Activated CD4-positive, alpha-beta T cell treated with anti-CD3 and anti-CD28 coated beads for 24 hours (primary cell): Measurements from ENCODE around the gene ACLY.
"Not testable (repeated sequence)": the region's sequence is repeated elsewhere in the genome, so short reads cannot be mapped to it uniquely, and the experiment has no call there.

Experiments used
- DNase-seq, 2 donors: peaks; one replicate each; pipeline ENCODE4 v3.0.0-alpha.2; 2020; ENCODE audit warnings: low read depth in 2 of 2

ACLY gene

DNA sequence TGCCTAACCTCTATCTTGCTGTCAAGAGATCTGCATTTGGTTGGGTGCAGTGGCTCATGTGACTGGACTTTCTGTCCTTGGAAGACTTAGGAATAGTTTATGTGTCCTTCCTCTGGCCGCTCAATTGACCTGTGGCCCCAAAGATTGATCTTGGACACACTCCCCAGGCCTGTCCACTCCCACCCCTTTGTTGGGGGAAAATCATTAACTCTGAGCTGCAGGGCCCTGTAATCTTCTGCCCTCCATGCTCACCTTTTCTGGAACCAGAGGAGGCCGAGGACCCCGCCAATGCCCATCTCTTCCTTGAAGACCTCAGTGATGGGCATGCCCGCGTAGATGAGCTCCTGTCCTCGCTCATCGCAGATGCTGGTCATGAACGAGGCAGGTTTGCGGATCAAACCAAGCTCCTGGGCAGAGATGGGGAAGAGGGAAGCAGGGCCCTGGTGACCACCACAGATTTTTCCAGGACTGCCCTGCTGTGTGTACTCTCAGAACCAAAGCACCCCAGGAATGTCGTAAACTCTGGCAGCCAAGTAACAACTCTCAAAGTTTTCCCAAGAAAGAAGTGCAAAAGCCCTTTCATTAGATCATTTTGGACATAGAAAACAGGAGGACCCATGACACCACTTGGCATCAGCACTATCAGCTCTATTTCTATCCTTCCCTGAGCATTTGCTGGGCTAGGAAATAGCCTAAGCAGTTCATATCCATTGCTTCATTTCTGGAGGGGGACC, 45.0 kb downstream of the ACLY start:
- DNase-seq: no peak

DNA sequence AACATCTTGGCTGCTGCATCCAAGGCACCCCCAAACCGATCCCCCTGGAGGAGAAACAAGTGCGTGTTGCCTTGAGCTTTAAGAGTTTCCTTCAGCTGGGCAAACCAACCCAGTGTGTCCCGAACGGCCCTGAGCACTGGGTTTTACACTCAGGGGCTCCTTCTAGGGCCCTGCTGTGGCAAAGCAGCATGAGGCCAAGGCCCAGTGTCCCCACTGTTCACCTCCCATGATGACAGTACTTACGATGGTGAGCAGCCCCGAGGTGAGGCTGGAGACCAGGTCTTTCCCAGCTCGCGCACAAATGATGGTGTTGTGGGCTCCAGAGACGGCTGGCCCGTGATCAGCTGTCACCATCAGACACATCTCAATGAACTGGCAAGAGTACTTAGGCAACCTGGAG, 47.0 kb downstream of the ACLY start:
- no peak for DNase-seq

DNA sequence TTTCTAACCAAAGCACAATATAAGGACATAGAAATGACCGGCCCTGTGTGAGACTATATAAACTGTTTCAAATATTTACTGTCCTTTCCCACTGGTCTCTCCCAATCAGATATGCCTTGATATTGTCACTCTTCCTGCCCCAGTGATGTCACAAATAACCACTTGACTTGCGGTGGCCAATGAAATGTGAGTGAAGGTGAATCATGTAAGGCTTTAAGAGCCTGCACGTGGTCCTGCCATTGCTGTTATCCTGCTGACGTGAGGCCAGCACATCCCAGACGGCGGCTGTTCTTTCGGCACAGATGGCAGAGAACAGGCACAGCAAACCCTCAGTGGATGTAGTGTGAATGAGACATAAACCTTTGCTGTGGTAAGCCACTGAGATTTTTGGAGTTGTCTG, 48.1 kb downstream of the ACLY start:
- no peak for DNase-seq

DNA sequence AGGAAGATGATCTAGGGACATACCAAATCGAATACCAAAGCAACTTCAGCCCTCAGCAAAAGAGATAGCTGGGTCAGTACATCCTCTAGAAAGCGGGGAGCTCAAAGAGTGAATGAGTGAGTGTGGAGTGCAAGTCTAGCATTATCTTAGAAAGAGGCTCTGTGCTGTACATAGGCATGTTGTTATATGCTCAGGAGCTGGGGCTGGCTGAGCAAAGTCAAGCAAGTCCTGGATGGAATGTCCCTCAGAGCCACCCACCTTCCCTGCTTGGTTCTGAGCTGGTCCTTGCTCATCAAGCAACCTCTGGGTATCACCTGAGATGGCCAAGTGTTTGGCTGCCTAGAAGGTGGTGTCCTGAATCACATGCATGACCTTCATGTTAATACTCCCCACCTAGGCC, 48.7 kb downstream of the ACLY start:
- no peak for DNase-seq

DNA sequence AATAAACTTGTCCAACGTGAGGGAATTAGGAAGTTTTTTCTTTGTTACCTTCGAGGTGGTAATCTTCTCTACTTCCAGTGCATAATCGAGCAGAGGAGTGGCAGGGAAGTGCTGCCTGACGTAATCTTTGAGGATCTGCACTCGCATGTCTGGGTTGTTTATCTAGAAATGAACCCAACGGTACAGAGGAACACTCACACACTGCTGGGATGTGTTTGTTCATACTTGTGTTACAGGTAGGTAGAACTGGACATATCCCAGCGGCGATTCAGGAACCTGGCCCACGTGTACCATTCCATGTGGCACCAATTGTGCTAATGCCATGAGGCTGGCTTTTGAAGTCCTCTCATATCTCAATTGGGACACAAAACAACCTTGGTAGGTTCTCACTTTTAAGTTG, 49.3 kb downstream of the ACLY start:
- DNase-seq: no peak

DNA sequence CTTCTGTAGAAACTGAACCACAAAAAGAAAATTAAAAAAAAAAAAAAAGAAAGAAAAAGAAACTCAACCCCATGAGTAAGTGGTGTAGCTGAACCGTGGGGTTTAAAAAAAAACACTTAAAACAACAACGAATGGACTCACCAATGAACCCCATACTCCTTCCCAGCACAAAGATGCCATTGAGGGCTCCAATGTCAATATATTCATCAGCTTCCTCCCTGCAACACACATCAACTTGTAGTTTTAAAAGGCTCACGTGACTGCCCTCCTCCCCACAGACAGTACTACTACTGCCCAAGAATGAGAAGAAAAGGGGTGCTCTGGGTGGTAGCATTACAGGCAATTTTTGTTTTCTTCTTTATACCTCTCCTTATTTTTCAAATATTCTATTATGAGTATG, 50.2 kb downstream of the ACLY start:
- no peak for DNase-seq

DNA sequence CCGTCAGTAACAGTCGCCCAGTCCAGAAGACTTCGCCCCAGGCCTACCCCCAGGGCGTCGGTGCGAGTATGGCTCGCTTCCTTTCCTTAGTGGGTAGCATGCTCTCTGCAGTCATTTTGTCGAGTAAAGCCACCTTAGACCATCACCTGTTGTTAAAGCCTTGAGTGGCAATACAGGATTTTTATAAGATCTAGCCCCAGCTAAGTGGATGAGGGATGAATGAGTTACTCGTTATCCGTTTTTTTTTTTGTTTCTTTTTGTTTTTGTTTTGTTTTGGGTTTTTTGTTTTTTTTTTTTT, 53.2 kb downstream of the ACLY start:
- DNase-seq: no peak

DNA sequence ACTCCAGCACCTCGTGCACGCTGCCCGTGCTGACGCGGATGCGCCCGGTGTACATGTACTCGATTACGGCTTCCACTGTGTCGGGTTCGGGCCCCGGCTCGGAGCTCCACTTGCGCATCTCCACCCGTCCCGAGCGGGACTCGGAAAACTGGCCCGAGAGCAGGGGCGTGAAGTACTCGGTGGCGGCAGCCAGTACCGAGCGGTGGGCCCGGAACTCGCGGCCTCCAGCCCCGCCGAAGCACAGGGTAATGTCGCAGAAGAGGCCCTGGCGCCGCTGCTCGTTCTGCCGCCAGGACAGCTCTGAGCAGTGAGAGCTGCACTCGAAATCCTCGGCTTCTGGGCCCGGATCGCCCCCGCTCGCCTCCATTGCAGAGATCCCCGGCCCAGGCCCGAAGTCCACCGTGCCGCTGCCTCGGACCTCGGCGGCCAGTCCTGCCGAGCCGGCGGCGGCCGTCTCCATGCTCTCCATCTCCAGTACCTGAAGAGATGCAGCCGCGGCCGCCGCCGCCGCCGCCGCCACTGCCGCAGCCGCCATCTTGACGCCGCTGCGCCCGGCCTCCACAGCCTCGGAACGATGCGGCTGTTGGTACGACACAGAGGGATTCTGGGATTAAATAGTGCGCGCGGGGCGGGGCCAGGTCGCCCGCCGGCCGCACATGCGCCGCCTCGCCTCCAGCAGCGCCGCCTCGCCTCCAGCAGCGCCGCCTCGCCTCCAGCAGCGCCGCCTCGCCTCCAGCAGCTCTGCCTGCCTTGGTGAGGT, 53.7 kb downstream of the ACLY start, which contains the start of gene KLHL11:
Gene KLHL11, minus strand, starts transcription at position 588 of the 760 bp plus-strand sequence. Its CDS starts 53 bp downstream, at position 535.
- peak; percentile 82 for DNase-seq

DNA sequence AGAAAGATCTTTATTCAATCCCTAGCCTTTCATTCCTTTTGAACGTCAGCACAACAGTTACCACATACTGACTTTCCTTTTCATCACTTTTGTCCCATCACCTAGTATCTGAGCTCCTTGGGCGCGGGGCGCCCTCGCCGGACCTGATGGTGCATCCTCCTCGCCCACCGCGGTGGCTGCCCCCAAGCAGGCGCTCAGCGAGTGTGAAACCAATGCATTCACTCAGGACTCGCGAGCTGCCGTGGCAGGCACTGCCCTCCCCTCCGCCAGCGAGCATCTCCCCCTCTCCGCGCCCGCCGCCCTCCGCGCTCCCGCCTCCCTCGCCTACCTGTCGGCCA, 54.3 kb downstream of the ACLY start:
- no peak for DNase-seq

DNA sequence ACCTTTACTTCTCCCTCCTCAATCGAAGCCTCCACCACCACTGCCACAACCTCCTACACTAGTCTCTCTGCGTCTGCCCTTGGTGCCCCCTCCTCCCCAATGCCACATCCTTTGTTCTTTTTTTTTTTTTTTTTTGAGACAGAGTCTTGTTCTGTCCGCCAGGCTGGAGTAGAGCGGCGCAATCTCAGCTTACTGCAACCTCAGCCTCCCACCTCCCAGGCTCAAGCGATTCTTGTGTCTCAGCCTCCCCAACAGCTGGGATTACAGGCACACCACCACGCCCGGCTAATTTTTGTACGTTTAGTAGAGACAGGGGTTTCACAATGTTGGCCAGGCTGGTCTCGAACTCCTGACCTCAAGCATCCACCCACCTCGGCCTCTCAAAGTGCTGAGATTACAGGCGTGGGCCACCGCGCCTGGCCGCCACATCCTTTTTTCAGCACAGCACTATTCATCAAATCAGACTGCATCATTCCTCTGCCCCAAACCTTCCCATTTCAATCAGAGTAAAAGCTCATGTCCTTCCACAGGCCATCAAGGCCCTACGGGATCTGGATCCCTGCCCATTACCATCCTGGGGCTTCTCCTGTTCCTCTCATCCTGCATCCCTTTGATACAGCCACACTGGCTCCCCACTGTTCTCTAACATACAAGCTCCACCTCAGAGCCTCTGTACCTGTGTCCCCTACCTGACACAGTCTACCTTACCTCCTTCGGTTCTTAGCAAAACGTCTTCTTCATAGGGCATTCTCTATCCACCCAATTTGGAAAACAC, 55.5 kb downstream of the ACLY start:
- peak in 1 of 2 donors; percentile 16 for DNase-seq

DNA sequence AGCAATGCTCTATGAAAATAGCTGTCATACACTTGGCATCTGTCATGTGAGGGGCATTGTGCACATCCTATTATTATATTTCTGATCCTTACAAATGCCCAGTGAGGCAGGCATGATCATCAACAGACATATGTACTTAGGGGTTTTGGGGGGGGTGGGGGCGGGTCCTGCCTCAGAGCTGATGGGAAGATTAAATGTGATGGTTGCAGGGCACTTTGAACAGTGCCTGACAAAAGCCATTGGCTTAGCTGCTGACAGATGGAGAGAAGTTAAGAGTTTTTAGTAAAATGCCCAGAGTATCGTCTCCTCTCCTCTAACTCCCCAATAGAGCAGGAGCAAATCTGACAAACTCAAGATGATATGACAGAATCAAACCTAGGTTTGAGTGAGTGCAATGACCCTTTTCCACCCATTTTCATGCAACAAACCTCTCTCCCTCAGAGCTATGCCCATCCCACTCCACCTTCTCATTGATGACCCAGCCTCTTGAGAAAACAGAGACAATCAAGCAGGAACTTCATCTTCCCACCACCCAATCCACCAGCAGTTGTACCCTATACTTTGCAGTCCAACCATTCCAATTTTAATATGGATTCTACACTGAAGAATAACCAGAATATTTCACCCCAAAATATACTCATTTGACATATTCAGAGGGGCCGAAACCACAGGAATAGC, 58.4 kb downstream of the ACLY start:
- DNase-seq: no peak

DNA sequence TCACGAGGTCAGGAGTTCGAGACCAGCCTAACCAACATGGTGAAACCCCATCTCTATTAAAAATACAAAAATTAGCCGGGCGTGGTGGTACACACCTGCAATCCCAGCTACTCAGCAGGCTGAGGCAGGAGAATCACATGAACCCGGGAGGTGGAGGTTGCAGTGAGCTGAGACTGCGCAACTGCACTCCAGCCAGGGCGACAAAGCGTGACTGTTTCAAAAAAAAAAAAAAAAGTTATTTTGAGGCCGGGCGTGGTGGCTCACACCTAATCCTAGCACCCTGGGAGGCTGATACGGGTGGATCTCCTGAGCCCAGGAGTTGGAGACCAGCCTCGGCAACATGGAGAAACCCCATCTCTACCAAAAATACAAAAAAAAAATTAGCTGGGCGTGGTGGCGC, 67.4 kb downstream of the ACLY start:
- not testable (repeated sequence) for DNase-seq

DNA sequence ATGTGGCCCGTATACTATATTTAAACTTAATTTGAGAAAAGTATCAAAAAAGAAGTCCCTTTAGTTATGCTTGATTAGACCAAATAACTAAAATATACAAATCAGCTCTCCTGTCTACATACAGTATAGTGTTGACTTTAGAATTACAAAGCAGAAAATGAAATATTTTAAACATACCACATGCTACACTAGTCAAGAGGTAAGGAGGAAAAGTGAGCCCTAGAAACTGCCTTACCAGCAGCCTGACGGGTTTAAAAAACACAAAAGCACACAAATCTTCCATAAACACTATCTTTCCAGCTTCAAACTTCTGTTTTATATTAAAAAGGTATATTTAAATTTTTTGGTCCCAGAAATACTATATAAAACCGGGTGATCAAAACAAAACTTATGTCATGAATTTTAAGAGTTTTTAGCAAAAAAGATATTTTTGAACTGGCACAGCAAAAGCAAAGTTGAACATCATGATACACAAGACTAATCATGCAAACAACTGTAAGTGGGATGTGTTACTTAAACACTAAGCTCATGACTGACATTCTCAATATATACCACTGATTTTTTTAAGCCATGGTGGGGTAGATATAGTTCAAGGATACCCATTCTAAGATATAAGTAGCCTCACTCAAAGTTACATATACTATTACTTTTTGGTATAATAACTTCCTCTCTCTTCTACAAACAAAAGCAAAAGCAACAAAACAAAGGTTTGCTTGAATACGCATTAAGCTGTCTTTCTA, 69.3 kb downstream of the ACLY start:
- no peak for DNase-seq

DNA sequence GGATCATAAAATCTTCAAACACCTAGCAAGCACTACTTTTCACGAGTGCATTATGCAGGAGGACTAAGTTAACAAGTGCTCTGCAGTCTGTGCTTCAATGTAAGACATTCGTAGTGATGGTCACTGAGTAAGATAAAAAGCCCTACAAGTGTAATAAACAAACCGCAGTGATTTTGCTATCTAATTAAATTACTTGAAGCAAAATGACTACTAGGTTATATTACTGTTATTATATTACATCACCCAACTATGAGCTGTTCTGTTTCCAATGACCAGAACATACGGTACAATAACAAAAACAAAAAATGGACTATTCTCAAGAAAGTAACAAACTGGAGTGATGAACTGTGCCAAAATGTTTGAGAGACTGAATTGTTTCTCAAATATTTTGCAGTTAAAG, 70.0 kb downstream of the ACLY start:
- no peak for DNase-seq

DNA sequence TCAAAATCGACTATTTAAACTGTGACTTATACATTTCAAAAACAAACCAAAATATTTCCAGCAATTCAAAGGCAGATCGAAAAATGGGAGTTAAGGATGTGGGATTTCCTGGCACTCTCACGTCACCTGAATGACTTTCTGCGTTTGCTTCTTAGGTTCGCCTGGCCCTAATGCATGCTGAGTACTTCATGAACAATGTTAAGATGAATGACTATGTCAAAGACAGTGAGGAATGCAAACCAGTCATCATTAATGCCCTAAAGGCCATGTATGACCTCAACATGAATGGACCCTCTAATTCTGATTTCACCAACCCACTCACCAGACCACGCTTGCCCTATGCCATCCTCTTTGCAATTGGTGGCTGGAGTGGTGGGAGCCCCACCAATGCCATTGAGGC, 73.8 kb downstream of the ACLY start:
- DNase-seq: no peak

DNA sequence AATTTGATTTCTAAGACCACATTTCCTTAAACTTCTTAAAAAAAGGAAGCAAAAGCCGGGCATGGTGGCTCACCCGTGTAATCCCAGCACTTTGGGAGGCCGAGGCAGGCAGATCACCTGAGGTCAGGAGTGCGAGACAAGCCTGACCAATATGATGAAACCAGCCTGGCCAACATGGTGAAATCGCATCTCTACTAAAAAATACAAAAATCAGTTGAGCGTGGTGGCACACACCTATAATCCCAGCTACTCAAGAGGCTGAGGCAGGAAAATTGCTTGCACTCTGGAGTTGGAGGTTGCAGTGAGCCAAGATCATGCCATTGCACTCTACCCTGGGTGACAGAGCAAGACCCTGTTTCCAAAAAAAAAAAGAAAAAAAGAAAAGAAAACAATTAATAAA, 78.0 kb downstream of the ACLY start:
- not testable (repeated sequence) for DNase-seq

DNA sequence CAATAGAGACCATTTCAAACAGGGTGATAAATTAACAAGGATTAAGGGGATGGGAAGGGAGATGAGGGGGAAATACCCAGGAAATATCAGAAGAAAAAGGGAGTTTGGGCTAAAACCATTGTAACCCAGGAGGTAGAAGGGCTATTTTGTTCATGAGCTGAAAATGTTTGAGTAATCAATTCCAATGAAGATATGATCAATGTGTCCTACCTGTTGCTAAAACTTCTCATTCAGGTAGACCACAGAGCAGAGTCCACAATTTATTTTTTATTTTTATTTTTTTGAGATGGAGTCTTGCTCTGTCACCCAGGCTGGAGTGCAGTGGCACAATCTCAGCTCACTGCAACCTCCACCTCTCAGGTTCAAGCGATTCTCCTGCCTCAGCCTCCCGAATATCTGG, 79.3 kb downstream of the ACLY start:
- DNase-seq: not testable (repeated sequence)

DNA sequence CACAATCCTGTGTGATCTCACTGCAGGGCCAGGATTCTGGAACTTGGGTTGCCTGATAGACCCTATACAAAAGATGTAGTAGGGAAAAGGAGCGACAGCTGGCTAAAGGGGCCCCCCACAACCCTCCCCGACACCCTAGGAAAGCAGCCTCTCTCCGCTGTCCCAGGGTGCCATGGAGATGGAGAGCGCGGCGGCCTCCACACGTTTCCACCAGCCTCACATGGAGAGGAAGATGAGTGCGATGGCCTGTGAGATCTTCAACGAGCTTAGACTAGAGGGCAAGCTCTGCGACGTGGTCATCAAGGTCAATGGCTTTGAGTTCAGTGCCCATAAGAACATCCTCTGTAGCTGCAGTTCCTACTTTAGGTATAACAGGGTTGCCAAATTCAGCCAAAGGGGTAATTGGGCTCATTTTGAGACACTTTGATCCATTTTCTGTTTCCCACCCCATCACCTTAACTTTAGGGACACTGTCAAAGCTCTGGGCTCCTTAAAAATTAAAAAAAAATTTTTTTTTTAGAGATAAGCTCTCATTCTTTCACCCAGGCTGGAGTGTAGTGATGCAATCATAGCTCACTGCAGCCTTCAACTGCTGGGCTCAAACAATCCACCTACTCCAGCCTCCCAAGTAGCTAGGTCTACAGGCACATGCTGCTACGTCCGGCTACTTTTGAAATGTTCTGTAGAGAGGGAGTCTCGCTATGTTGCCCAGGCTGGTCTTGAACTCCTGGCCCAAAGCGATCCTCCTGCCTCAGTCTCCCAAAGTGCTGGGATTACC, 80.8 kb downstream of the ACLY start, which contains the start of gene KLHL10:
Gene KLHL10, plus strand, starts transcription at position 65 of the 778 bp plus-strand sequence. Its CDS starts 108 bp downstream, at position 173.
- DNase-seq: no peak

DNA sequence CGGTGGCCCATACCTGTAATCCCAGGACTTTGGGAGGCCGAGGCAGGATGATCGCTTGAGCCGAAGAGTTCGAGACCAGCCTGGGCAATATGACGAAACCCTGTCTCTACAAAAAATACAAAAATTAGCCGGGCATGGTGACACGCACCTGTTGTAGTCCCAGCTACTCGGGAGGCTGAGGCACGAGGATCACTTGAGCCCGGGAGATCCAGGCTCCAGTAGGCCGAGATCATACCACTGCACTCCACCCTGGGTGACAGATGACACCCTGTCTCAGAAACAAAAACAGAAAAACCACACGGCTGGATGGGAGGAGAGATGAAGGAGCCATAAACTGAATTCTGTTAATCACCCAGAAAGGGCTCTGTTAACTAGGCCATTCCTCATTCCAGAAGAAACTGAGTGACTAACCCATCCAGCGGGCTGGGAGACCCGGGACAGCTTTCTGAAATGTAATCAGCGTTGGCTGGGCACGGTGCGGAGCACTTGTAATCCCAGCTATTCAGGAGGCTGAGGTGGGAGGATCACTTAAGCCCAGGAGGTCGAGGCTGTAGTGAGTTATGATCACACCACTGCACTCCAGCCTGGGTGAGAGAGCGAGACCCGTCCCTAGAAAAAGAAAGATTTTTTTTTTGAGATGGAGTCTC, 82.1 kb downstream of the ACLY start:
- no peak for DNase-seq
